Liver (tissue), 3 donors: Measurements from ENCODE around the gene BEND3.

Source experiments
- EGR1 ChIP-seq, 2 donors: IDR thresholded peaks; 2 replicates each; pipeline ENCODE4 v1.6.1; 2016 to 2018; ENCODE audit warnings: antibody characterized with exemption in 2 of 2, low read depth in 2 of 2
- FOXA1 ChIP-seq: IDR thresholded peaks from 2 replicates; pipeline ENCODE4 v1.6.1; 2016; ENCODE audit warnings: antibody characterized with exemption
- GABPA ChIP-seq, 2 donors: IDR thresholded peaks in 1 of 2; conservative IDR thresholded peaks in 1 of 2; 2 replicates each; pipeline ENCODE4 v1.6.1; 2016; ENCODE audit warnings: antibody characterized with exemption in 2 of 2, mild to moderate bottlenecking in 1 of 2, moderate library complexity in 1 of 2
- HNF4A ChIP-seq, 2 donors: conservative IDR thresholded peaks; 2 replicates each; pipeline ENCODE4 v1.6.1; 2016; ENCODE audit warnings: antibody characterized with exemption in 2 of 2, mild to moderate bottlenecking in 2 of 2
- JUND ChIP-seq, 2 donors: IDR thresholded peaks; 2 replicates each; pipeline ENCODE4 v1.6.1; 2016; ENCODE audit warnings: antibody characterized with exemption in 2 of 2
- RAD21 ChIP-seq, 2 donors: IDR thresholded peaks; 2 replicates each; pipeline ENCODE4 v1.6.1; 2016; ENCODE audit warnings: antibody characterized with exemption in 2 of 2, mild to moderate bottlenecking in 2 of 2
- SP1 ChIP-seq: IDR thresholded peaks from 2 replicates; pipeline ENCODE4 v1.6.1; 2018; ENCODE audit warnings: antibody characterized with exemption, mild to moderate bottlenecking
- TAF1 ChIP-seq: conservative IDR thresholded peaks from 2 replicates; pipeline ENCODE4 v1.6.1; 2016; ENCODE audit warnings: antibody characterized with exemption, mild to moderate bottlenecking
- YY1 ChIP-seq: IDR thresholded peaks from 2 replicates; pipeline ENCODE4 v1.6.1; 2016; ENCODE audit warnings: antibody characterized with exemption, mild to moderate bottlenecking
- TF ChIP-seq, protein P1 (sequence below): fragments of 150-350 bp; IDR thresholded peaks from 2 replicates; pipeline ENCODE4 v1.5.1; 2017; ENCODE audit warnings: improper control_type of control experiment, low read depth, low read length; ENCODE audit not compliant: missing input control
- TF ChIP-seq, protein P2 (sequence below): IDR thresholded peaks from 2 replicates; pipeline ENCODE4 v1.6.1; 2016; ENCODE audit warnings: antibody characterized with exemption
- TF ChIP-seq, protein P3 (sequence below): IDR thresholded peaks from 2 replicates; pipeline ENCODE4 v1.6.1; 2016; ENCODE audit warnings: antibody characterized with exemption
- TF ChIP-seq, protein P4 (sequence below): IDR thresholded peaks from 2 replicates; pipeline ENCODE4 v1.6.1; 2016; ENCODE audit warnings: antibody characterized with exemption, mild to moderate bottlenecking
- TF ChIP-seq, protein P5 (sequence below): IDR thresholded peaks from 2 replicates; pipeline ENCODE4 v1.6.1; 2016; ENCODE audit warnings: antibody characterized with exemption
- donor health status: healthy.
- donor health status: healthy.

DNA sequence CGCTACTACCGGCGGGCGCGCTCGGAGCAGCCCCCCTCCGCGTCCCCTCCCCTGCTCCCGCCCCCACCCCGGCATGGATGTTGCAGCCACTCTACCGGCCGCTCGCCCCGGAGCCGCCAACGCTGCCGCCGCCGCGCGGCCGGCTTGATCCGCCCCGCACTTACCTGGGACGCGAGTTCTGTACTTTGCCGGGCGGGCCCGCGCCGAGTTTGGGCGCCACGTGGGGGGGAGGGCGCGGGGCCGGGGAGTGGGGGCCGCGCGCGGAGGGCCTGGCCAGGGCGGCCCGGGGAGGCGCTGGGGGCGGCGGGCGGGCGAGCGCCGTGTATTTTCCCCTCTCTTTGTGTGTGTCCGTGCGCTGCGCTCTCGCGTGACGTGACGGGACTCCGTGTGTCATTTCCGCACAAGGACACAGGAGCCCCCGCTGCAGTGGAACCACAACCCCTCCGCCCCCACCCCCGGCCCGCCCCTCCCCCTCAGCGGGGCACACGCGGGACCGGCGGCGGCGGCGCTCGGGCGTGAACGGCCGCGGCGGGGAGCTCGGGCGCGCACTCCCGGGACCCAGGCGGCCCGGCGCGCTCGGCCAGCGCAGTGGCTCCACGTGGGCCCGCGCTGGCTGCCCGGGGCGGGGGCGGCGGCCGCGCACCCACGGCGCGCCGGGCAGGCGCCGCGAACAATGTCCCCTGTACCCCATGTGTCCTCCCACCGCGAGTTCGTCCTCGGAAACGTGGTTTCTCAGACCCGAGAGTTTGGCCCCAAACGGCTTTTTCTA lies at the start of gene BEND3:
- TF ChIP-seq RAD21 (IDR thresholded peaks at IDR 0.05) (no peak), TAF1 (no peak), YY1 (no peak), SP1 (no peak), FOXA1 (no peak), EGR1 (IDR thresholded peaks at IDR 0.05; ENCODE audit: low read depth in 2 of 2) (no peak), JUND (IDR thresholded peaks at IDR 0.05) (no peak), GABPA (IDR thresholded peaks at IDR 0.05 in 1 of 2, conservative IDR thresholded peaks at IDR 0.05 in 1 of 2) (no peak), HNF4A (conservative IDR thresholded peaks at IDR 0.05) (no peak)
- TF ChIP-seq, protein P1, sequence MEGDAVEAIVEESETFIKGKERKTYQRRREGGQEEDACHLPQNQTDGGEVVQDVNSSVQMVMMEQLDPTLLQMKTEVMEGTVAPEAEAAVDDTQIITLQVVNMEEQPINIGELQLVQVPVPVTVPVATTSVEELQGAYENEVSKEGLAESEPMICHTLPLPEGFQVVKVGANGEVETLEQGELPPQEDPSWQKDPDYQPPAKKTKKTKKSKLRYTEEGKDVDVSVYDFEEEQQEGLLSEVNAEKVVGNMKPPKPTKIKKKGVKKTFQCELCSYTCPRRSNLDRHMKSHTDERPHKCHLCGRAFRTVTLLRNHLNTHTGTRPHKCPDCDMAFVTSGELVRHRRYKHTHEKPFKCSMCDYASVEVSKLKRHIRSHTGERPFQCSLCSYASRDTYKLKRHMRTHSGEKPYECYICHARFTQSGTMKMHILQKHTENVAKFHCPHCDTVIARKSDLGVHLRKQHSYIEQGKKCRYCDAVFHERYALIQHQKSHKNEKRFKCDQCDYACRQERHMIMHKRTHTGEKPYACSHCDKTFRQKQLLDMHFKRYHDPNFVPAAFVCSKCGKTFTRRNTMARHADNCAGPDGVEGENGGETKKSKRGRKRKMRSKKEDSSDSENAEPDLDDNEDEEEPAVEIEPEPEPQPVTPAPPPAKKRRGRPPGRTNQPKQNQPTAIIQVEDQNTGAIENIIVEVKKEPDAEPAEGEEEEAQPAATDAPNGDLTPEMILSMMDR: no peak
- TF ChIP-seq, protein P2, sequence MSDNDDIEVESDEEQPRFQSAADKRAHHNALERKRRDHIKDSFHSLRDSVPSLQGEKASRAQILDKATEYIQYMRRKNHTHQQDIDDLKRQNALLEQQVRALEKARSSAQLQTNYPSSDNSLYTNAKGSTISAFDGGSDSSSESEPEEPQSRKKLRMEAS: no peak
- TF ChIP-seq, protein P3, sequence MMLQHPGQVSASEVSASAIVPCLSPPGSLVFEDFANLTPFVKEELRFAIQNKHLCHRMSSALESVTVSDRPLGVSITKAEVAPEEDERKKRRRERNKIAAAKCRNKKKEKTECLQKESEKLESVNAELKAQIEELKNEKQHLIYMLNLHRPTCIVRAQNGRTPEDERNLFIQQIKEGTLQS: no peak
- TF ChIP-seq, protein P4, sequence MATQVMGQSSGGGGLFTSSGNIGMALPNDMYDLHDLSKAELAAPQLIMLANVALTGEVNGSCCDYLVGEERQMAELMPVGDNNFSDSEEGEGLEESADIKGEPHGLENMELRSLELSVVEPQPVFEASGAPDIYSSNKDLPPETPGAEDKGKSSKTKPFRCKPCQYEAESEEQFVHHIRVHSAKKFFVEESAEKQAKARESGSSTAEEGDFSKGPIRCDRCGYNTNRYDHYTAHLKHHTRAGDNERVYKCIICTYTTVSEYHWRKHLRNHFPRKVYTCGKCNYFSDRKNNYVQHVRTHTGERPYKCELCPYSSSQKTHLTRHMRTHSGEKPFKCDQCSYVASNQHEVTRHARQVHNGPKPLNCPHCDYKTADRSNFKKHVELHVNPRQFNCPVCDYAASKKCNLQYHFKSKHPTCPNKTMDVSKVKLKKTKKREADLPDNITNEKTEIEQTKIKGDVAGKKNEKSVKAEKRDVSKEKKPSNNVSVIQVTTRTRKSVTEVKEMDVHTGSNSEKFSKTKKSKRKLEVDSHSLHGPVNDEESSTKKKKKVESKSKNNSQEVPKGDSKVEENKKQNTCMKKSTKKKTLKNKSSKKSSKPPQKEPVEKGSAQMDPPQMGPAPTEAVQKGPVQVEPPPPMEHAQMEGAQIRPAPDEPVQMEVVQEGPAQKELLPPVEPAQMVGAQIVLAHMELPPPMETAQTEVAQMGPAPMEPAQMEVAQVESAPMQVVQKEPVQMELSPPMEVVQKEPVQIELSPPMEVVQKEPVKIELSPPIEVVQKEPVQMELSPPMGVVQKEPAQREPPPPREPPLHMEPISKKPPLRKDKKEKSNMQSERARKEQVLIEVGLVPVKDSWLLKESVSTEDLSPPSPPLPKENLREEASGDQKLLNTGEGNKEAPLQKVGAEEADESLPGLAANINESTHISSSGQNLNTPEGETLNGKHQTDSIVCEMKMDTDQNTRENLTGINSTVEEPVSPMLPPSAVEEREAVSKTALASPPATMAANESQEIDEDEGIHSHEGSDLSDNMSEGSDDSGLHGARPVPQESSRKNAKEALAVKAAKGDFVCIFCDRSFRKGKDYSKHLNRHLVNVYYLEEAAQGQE: no peak
- TF ChIP-seq, protein P5, sequence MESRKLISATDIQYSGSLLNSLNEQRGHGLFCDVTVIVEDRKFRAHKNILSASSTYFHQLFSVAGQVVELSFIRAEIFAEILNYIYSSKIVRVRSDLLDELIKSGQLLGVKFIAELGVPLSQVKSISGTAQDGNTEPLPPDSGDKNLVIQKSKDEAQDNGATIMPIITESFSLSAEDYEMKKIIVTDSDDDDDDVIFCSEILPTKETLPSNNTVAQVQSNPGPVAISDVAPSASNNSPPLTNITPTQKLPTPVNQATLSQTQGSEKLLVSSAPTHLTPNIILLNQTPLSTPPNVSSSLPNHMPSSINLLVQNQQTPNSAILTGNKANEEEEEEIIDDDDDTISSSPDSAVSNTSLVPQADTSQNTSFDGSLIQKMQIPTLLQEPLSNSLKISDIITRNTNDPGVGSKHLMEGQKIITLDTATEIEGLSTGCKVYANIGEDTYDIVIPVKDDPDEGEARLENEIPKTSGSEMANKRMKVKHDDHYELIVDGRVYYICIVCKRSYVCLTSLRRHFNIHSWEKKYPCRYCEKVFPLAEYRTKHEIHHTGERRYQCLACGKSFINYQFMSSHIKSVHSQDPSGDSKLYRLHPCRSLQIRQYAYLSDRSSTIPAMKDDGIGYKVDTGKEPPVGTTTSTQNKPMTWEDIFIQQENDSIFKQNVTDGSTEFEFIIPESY: no peak
